ENCODE measurements around the gene ARRDC5. TPM values are rescaled to one million over a fixed set of nuclear protein-coding genes. Genes with fewer than 3 reads are reported as not detected.

ARRDC5 gene
- not detected in 2 replicates for total RNA-seq

GRCh38 chr19:4902796-4903195 lies at the start of gene ARRDC5:
Gene ARRDC5, minus strand, starts transcription at chr19:4902896. Its CDS starts 71 bp downstream, at chr19:4902825.

GRCh38 chr19:4909156-4909896 lies 6.6 kb upstream of the ARRDC5 start, which contains the start of gene UHRF1:
Gene UHRF1, plus strand, starts transcription at chr19:4909501. Its CDS starts 1,385 bp downstream, at chr19:4910886.

GRCh38 chr19:4867534-4868285 lies 35.0 kb downstream of the ARRDC5 start, which contains the start of gene PLIN3:
Gene PLIN3, minus strand, starts transcription at chr19:4867667. Its CDS starts 6,273 bp downstream, at chr19:4861394.

Other genes starting within 250 kb of the ARRDC5 start
- gene MYDGF, start 232.6 kb downstream of the ARRDC5 start, total RNA-seq, result 263 and 266 TPM in 2 replicates
- 26.5 and 35.3 TPM in 2 replicates for gene DPP9, start 179.1 kb downstream of the ARRDC5 start, total RNA-seq
- 7.1 and 10.4 TPM in 2 replicates for gene FEM1A, start 111.2 kb downstream of the ARRDC5 start, total RNA-seq
- gene TICAM1, start 71.2 kb downstream of the ARRDC5 start, total RNA-seq, result 2.0 and 2.8 TPM in 2 replicates
- gene PLIN3, start 35.2 kb downstream of the ARRDC5 start, total RNA-seq, result 254 and 348 TPM in 2 replicates
- gene UHRF1, start 6.6 kb upstream of the ARRDC5 start, total RNA-seq, result 21.1 and 63.0 TPM in 2 replicates
- gene KDM4B, start 66.2 kb upstream of the ARRDC5 start, total RNA-seq, result 7.8 and 11.3 TPM in 2 replicates

Measured in aortic smooth muscle cell (primary cell).